Neural cell (in vitro differentiated cells): ENCODE data around the gene ANKRD6. TPM values are rescaled to one million over a fixed set of nuclear protein-coding genes. Genes with fewer than 3 reads are reported as not detected.

ENCODE experiments used
- H2AFZ ChIP-seq: fragments of 200-600, 300-800 bp; sonication (generic), shearing (Covaris generic); 2 replicates; pipeline ENCODE4 v1.6.0; 2014; ENCODE audit warnings: low read depth, mild to moderate bottlenecking, antibody characterized with exemption, low read length, moderate library complexity
- H3F3A ChIP-seq: fragments of 200-600 bp; shearing (Covaris generic); 2 replicates; pipeline ENCODE4 v1.6.1; 2016; ENCODE audit warnings: mild to moderate bottlenecking, moderate library complexity, mixed read lengths, antibody characterized with exemption, low read length; ENCODE audit not compliant: insufficient read depth, poor library complexity, severe bottlenecking
- H3K27ac ChIP-seq: fragments of 200-600, 300-800 bp; sonication (generic), shearing (Covaris generic); 2 replicates; pipeline ENCODE4 v1.5.1; 2014; ENCODE audit warnings: mild to moderate bottlenecking, low read length, moderate library complexity
- H3K27me3 ChIP-seq: fragments of 300-800, 200-600 bp; sonication (generic), shearing (Covaris generic); 2 replicates; pipeline ENCODE4 v1.6.0; 2014; ENCODE audit warnings: mild to moderate bottlenecking, low read depth, low read length, moderate library complexity; ENCODE audit not compliant: insufficient read depth
- H3K36me3 ChIP-seq: fragments of 300-800, 200-600 bp; sonication (generic), shearing (Covaris generic); 2 replicates; pipeline ENCODE4 v1.5.1; 2014; ENCODE audit warnings: mild to moderate bottlenecking, antibody characterized with exemption, low read length, moderate library complexity; ENCODE audit not compliant: insufficient read depth
- H3K4me2 ChIP-seq: fragments of 300-800, 200-600 bp; sonication (generic), shearing (Covaris generic); 2 replicates; pipeline ENCODE4 v1.6.0; 2014; ENCODE audit warnings: mild to moderate bottlenecking, low read length
- H3K4me3 ChIP-seq: fragments of 300-800, 200-600 bp; sonication (generic), shearing (Covaris generic); 2 replicates; pipeline ENCODE4 v1.5.1; 2014; ENCODE audit warnings: mild to moderate bottlenecking, low read length, moderate library complexity
- H3K79me2 ChIP-seq: fragments of 200-600 bp; shearing (Covaris generic); replicated peaks from 2 replicates; pipeline ENCODE4 v1.6.0; 2014; ENCODE audit warnings: mild to moderate bottlenecking, low read length, moderate library complexity; ENCODE audit not compliant: insufficient read depth
- H3K9ac ChIP-seq: fragments of 300-800, 200-600 bp; sonication (generic), shearing (Covaris generic); 2 replicates; pipeline ENCODE4 v1.6.1; 2016; ENCODE audit warnings: mild to moderate bottlenecking, low read length, mixed read lengths
- H3K9me2 ChIP-seq: fragments of 200-600 bp; shearing (Covaris generic); 2 replicates; pipeline ENCODE4 v1.6.1; 2016; ENCODE audit warnings: mild to moderate bottlenecking, low read length, mixed read lengths; ENCODE audit not compliant: insufficient read depth
- H3K9me3 ChIP-seq: fragments of 200-600, 300-800 bp; sonication (generic), shearing (Covaris generic); 2 replicates; pipeline ENCODE4 v1.6.1; 2016; ENCODE audit warnings: mild to moderate bottlenecking, mixed run types, low read length, moderate library complexity, mixed read lengths
- H4K20me1 ChIP-seq: fragments of 200-600 bp; shearing (Covaris generic); 2 replicates; pipeline ENCODE4 v1.6.1; 2016; ENCODE audit warnings: mild to moderate bottlenecking, mixed run types; ENCODE audit not compliant: insufficient read depth
- EZH2 ChIP-seq: fragments of 200-600, 300-800 bp; shearing (Covaris generic), sonication (generic); IDR thresholded peaks from 2 replicates; pipeline ENCODE4 v1.6.1; 2014; ENCODE audit warnings: antibody characterized with exemption, low read length, borderline replicate concordance, mild to moderate bottlenecking; ENCODE audit not compliant: insufficient read depth, poor library complexity, severe bottlenecking
- MXI1 ChIP-seq: fragments of 450-650 bp; conservative IDR thresholded peaks from 2 replicates; pipeline ENCODE4 v1.6.1; 2014; ENCODE audit warnings: antibody characterized with exemption, mild to moderate bottlenecking; ENCODE audit not compliant: poor library complexity, severe bottlenecking
- POLR2AphosphoS5 ChIP-seq: IDR thresholded peaks from 2 replicates; pipeline ENCODE4 v1.6.1; 2012
- RAD21 ChIP-seq: fragments of 450-650 bp; conservative IDR thresholded peaks from 2 replicates; pipeline ENCODE4 v1.6.1; 2014; ENCODE audit warnings: antibody characterized with exemption, mild to moderate bottlenecking, moderate library complexity
- SMC3 ChIP-seq: fragments of 450-650 bp; conservative IDR thresholded peaks from 2 replicates; pipeline ENCODE4 v1.6.1; 2014; ENCODE audit warnings: antibody characterized with exemption, mild to moderate bottlenecking, moderate library complexity; ENCODE audit not compliant: poor library complexity
- TAF1 ChIP-seq: IDR thresholded peaks from 2 replicates; pipeline ENCODE4 v1.6.1; 2012; ENCODE audit warnings: low read depth
- polyA plus RNA-seq: library from polyadenylated mRNA; depleted of rRNA; stranded (reverse); fragments of >200 nt; gene quantifications from 2 replicates; pipeline ENCODE4 v1.2.3, GENCODE V29; 2014
- TF ChIP-seq, protein P1 (sequence below): fragments of 450-650 bp; IDR thresholded peaks from 2 replicates; pipeline ENCODE4 v1.5.1; 2014; ENCODE audit warnings: antibody characterized with exemption, mild to moderate bottlenecking, moderate library complexity; ENCODE audit not compliant: poor library complexity, severe bottlenecking
- TF ChIP-seq, protein P2 (sequence below): IDR thresholded peaks from 2 replicates; pipeline ENCODE4 v1.6.1; 2012; ENCODE audit warnings: borderline replicate concordance

The ANKRD6 gene
- polyA plus RNA-seq, 1 donor from 2014 or later: 43.5 TPM

DNA sequence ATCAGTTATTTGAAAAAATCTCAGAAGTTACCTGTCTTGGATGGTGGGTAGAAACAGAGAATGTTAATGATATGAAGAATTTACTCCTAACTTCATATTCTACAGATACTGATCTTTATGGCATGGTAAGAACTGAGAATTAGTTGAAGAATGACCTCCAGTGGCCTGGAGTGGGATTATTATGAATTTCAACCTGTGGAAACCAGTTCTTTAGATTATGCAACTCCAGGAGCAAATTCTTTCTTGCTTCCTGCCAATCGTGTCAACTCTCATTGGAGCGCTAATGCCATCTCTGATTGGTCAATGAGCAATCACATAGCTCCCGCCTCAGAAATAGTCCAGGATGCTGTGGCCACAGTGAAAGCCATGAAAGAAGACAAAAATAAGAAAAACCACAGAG, 165.0 kb downstream of the ANKRD6 start:
- Histone ChIP-seq H3K27me3 (no peaks in the 10 kb centered on the region), H3K9me3 (no peaks in the 10 kb centered on the region), H3K27ac (no peak overlapping the region), H4K20me1 (no peaks in the 10 kb centered on the region), H3K79me2 (no peaks in the 10 kb centered on the region), H3K36me3 (no peaks in the 10 kb centered on the region), H3K4me3 (no peak overlapping the region), H3F3A (no peaks in the 10 kb centered on the region), H2AFZ (no peak overlapping the region), H3K9me2 (no peaks in the 10 kb centered on the region), H3K9ac (no peak overlapping the region), H3K4me2 (no peak overlapping the region)
- TF ChIP-seq SMC3: peak; percentile 88
- TF ChIP-seq, protein P1, sequence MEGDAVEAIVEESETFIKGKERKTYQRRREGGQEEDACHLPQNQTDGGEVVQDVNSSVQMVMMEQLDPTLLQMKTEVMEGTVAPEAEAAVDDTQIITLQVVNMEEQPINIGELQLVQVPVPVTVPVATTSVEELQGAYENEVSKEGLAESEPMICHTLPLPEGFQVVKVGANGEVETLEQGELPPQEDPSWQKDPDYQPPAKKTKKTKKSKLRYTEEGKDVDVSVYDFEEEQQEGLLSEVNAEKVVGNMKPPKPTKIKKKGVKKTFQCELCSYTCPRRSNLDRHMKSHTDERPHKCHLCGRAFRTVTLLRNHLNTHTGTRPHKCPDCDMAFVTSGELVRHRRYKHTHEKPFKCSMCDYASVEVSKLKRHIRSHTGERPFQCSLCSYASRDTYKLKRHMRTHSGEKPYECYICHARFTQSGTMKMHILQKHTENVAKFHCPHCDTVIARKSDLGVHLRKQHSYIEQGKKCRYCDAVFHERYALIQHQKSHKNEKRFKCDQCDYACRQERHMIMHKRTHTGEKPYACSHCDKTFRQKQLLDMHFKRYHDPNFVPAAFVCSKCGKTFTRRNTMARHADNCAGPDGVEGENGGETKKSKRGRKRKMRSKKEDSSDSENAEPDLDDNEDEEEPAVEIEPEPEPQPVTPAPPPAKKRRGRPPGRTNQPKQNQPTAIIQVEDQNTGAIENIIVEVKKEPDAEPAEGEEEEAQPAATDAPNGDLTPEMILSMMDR: peak; percentile 76
- TF ChIP-seq TAF1: no peak
- peak; percentile 83 for TF ChIP-seq RAD21
- TF ChIP-seq, protein P2, sequence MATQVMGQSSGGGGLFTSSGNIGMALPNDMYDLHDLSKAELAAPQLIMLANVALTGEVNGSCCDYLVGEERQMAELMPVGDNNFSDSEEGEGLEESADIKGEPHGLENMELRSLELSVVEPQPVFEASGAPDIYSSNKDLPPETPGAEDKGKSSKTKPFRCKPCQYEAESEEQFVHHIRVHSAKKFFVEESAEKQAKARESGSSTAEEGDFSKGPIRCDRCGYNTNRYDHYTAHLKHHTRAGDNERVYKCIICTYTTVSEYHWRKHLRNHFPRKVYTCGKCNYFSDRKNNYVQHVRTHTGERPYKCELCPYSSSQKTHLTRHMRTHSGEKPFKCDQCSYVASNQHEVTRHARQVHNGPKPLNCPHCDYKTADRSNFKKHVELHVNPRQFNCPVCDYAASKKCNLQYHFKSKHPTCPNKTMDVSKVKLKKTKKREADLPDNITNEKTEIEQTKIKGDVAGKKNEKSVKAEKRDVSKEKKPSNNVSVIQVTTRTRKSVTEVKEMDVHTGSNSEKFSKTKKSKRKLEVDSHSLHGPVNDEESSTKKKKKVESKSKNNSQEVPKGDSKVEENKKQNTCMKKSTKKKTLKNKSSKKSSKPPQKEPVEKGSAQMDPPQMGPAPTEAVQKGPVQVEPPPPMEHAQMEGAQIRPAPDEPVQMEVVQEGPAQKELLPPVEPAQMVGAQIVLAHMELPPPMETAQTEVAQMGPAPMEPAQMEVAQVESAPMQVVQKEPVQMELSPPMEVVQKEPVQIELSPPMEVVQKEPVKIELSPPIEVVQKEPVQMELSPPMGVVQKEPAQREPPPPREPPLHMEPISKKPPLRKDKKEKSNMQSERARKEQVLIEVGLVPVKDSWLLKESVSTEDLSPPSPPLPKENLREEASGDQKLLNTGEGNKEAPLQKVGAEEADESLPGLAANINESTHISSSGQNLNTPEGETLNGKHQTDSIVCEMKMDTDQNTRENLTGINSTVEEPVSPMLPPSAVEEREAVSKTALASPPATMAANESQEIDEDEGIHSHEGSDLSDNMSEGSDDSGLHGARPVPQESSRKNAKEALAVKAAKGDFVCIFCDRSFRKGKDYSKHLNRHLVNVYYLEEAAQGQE: no peak

DNA sequence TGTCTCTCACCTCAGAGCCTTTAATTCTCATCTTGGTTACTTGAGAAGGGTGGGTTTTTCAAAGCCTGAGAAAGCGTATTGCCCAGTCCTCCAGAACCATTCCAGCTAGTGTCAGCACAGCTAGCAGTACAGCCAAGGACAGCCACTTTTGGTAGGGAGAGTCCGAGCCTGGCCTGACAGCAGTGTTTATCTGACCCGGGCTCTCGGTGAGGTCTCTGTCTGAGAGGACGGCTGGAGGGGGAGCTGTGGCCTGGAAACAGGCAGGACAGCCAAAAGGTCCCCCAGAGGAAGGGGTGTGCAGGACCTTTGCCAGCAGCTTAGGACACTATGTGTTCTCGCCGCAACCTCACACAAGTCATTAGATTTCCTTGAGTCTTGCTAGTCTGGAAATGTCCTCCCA, 166.8 kb downstream of the ANKRD6 start:
- TF ChIP-seq RAD21: no peak
- TF ChIP-seq, protein P1: no peak
- no peaks in the 10 kb centered on the region for H3K36me3 ChIP-seq

DNA sequence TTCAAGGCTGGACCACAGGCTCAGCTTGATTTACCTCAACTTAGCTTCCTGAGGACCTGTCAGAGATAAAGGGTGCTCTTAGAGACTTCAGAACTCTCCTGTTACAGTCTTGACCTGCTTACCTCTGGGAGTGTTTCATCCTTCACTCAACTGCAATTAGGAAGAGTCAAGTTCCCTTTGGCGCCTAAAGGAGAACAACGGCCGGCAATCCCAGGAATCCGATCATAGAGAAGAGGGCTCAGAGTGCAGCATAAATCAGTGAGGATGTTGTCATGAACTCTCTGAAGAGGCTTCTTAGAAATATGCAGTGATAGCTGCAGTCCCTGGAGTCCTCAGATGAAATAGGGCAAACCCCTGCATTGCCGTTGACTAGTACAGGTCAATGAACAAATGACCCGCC, 169.2 kb downstream of the ANKRD6 start:
- Histone ChIP-seq H3K9me2 (no peaks in the 10 kb centered on the region), H2AFZ (no peak overlapping the region), H3F3A (no peaks in the 10 kb centered on the region), H3K27me3 (no peaks in the 10 kb centered on the region), H3K36me3 (no peaks in the 10 kb centered on the region), H3K9me3 (no peaks in the 10 kb centered on the region), H3K79me2 (no peaks in the 10 kb centered on the region), H4K20me1 (no peaks in the 10 kb centered on the region), H3K4me2 (no peak overlapping the region), H3K27ac (no peak overlapping the region), H3K9ac (no peak overlapping the region), H3K4me3 (no peak overlapping the region)
- TF ChIP-seq EZH2: no peak
- TF ChIP-seq, protein P1: no peak
- no peak for TF ChIP-seq TAF1
- no peak for TF ChIP-seq RAD21
- no peak for TF ChIP-seq POLR2AphosphoS5
- no peak for TF ChIP-seq SMC3
- TF ChIP-seq, protein P2: no peak
- no peak for TF ChIP-seq MXI1

More for the DNA sequence above, 166.8 kb downstream of the ANKRD6 start:
- no peaks in the 10 kb centered on the region for H3K9me3 ChIP-seq
- H3F3A ChIP-seq: no peaks in the 10 kb centered on the region
- H2AFZ ChIP-seq: no peak overlapping the region
- no peak overlapping the region for H3K27ac ChIP-seq
- H3K27me3 ChIP-seq: no peaks in the 10 kb centered on the region
- H3K4me3 ChIP-seq: no peak overlapping the region
- H3K79me2 ChIP-seq: no peaks in the 10 kb centered on the region
- no peaks in the 10 kb centered on the region for H4K20me1 ChIP-seq
- no peaks in the 10 kb centered on the region for H3K9me2 ChIP-seq
- no peak overlapping the region for H3K9ac ChIP-seq
- no peak overlapping the region for H3K4me2 ChIP-seq
